SHP77 (cell line): ENCODE results near the gene LDAF1.
"Not testable (repeated sequence)": the region's sequence is repeated elsewhere in the genome, so short reads cannot be mapped to it uniquely, and the experiment has no call there.

Experiments used
- DNase-seq, 2 experiments: peaks; one replicate each; lab custom pipeline; 2025; lab: John Stamatoyannopoulos, UW

Gene LDAF1

DNA sequence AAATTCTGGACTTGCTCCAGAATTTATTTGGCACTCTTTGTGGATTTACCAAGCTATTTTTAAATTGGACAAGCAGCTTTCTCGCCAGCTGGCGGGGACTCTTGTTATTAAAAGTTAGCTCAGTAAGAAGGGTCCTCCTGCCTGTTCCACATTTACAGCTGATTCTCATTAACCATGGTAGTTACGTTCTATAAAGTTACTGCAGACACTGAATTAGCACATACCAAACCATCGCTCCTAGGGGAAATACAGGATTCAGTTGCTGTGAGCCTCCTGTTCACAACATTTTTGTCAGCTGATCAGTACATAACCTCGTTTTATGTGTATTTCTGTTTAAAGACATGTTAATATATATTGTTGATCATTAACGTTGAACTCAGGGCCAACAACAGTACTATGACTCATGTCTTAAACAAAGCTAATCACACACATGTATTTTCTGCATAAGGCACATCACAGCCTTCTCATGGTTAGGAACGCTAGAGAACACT is 4.2 kb downstream of the LDAF1 start:
- DNase-seq, result no peak

- no peak for DNase-seq
These were observed 5.1 kb downstream of the LDAF1 start for GRCh38 chr16:21163576-21163975.

DNA sequence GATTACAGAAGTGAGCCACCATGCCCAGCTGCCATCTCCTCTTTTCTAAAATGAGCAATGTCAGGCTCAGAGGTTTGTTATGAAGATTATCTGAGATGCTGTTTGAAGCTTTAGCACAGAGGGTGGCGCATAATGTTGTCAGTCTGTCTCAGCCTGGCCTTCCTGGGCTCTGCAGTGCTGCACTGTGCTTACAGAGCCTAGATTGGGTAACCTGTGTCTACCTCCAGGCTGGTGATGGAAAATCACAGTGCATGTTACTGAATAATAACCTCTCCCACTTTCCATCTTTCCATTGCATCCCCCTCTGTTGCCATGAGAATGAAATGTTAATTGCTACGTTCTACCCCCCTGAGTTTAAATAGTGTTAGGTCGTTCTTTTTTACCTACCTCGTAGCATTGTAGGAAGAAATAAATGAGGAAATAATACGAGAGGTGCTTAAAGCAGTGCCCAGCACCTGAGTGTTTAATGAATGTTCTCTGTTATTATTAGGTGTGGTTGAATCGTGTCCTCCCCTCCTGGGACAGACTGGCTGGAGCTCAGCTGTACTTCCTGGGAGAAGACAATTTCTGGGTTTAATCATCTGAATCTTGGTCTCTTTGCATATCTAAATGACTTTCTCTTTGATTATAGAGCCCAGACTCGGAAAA is 6.2 kb downstream of the LDAF1 start:
- DNase-seq, result no peak

- no peak for DNase-seq
These were observed 8.1 kb downstream of the LDAF1 start for GRCh38 chr16:21166561-21166961.

- no peak for DNase-seq
These were observed 8.9 kb downstream of the LDAF1 start for GRCh38 chr16:21167360-21167759.

DNA sequence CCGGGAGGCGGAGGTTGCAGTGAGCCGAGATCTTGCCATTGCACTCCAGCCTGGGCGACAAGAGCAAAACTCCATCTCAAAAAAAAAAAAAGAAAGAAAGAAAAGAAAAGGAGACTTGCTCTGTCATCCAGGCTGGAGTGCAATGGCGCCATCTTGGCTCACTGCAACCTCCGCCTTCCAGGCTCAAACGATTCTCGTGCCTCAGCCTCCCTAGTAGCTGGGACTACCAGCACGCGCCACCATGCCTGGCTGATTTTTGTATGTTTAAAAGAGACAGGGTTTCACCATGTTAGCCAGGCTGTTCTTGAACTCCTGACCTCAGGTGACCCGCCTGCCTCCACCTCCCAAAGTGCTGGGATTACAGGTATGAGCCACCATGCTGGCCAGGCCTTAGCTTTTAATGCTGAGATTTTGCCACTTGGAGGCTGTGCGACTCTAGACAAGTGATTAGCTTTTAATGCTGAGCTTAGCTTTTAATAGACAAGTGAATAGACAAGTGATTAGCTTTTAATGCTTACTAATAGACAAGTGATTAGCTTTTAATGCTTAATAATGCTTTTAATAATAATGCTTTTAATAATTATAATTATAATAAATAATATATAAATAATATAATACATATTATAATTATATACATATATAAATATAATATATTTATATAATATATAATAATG is 9.6 kb downstream of the LDAF1 start:
- no peak for DNase-seq

DNA sequence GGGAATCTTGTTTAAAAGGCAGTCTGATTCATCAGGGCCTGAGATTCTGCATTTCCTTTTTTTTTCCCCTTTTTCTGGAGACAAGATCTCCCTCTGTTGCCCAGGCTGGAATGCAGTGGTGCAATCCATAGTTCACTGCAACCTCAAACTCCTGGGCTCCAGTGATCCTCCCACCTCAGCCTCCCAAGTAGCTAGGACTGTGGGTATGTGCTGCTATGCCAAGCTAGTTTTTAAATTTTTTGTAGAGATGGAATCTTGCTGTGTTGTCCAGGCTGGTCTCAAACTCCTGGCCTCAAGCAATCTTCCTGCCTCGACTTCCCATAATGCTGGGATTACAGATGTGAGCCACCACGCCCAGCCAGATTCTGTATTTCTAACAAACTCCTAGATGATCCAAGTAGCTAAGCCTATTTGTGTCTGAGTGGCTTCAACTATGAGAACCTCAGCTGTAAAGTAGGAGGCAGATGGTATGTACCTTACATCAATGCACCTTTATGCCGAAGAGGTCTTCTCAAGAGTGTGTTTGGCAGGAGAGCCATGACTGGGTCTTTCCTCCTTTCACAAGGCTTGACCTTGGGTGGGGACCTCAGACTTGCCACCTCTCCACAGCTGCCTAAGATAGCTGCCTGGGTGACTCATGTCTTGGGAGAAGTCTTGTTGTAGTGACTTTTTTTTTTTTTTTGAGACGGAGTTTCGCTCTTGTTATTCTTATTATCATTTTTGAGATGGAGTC is 10.9 kb downstream of the LDAF1 start:
- no peak for DNase-seq

- not testable (repeated sequence) for DNase-seq
These were observed 11.6 kb downstream of the LDAF1 start for GRCh38 chr16:21170116-21170515.

DNA sequence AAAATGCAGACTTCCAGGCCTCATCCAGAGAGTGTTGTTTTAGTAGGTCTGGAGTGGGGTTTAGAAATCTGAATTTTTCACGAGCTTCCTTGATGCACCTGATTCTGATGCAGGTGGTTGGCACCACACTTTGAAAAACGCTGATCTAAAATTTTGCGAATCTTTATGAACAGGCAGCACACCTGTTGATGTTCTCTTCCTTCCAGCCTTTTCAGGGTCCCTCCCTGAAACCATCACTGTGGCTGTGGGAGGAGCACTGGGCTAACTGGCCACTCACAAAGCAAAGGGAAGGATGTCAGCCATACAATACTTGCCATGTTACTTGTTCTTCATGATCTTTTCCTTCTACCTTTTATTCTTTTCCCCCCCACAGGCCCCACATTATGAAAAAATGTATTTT is 14.2 kb downstream of the LDAF1 start:
- DNase-seq, result no peak

DNA sequence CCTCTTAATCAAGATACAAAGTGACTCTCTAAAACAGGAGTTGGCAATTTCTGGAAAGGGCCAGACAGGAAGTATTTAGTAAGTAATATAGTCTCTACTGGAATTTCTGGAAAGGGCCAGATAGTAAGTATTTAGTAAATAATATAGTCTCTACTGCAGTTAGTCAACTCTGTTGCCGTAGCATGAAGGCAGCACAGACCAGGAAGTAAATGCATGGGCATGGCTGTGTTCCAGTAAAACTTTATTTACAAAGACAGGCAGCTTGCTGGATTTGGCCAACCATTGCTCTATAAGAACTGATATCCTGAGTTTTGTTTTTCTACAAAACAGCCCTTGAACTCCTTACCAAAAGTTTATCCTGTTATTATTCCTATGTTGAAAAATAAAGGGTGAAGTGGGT is 16.9 kb downstream of the LDAF1 start:
- DNase-seq, result no peak

DNA sequence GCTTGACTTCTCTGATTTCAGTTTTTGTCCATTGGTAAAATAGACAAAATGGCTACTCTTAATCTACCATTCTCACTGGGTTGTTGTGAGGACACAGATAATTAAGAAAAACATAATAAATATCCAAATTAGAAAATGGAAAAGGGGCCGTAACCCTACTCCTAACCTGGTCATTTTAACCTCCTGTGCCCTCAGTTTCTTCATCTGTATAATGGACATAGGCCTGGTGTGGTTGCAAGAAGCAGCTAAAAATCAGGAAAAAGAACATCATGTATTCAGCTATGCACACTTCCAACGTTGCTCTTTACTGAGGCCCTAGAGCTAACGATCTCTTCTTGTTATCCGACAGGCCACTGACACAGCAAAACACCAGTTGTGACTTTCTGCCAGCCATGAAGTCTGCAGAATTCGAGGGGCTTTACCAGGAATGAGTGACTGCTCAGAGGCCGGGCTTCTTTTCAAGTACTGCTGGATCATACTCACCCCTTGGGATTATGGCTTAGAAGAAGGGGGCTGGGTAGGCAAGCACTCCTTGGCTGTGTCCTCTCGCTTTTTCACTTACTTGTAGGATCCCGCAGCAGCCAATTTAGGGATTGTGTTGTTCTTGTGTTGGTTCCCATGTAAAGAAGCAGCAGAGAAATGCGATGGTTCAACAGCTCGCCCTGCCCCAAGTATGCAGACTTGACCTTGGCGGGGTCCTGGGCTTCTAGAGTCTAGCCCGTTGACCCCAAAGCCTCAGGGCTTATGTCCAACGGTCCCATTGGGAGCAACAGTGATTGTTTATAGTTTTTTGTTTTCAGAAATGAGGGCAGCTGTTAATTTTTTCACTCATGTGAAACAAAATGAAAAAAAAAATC is 20.9 kb downstream of the LDAF1 start:
- DNase-seq, result no peak

GRCh38 chr16:21179983-21180365 is 21.5 kb downstream of the LDAF1 start:
- no peak for DNase-seq

DNA sequence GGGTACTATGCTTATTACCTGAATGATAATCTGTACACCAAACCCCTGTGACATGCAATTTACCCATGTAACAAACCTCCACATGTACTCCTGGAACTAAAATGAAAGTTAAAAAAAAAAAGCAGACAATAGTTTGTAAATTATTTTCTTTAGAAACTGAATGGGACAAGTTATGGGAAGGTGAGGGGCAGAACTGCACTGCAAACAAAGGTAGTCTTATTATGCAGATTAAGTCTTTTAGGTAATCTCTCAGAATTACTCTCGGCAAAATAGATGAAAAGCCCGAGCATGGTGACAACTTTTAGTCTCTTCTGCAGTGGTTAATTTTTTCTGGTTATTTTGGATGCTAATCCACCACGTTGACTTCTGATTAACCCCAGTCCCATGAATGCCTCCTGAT is 25.5 kb downstream of the LDAF1 start:
- no peak for DNase-seq

DNA sequence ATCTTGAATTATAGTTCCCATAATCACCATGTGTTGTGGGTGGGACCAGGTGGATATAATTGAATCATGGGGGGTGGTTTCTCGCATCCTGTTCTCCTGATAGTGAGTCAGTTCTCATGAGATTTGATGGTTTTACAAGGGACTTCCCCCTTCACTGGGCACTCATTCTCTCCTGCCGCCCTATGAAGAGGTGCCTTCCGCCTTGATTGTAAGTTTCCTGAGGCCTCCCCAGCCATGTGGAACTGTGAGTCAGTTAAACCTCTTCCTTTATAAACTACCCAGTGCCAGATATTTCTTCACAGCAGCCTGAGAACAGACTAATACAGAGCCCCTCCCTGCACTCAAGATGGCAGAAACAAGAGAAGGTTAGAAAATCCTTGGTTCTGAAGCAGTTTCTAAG is 26.4 kb downstream of the LDAF1 start:
- no peak for DNase-seq

DNA sequence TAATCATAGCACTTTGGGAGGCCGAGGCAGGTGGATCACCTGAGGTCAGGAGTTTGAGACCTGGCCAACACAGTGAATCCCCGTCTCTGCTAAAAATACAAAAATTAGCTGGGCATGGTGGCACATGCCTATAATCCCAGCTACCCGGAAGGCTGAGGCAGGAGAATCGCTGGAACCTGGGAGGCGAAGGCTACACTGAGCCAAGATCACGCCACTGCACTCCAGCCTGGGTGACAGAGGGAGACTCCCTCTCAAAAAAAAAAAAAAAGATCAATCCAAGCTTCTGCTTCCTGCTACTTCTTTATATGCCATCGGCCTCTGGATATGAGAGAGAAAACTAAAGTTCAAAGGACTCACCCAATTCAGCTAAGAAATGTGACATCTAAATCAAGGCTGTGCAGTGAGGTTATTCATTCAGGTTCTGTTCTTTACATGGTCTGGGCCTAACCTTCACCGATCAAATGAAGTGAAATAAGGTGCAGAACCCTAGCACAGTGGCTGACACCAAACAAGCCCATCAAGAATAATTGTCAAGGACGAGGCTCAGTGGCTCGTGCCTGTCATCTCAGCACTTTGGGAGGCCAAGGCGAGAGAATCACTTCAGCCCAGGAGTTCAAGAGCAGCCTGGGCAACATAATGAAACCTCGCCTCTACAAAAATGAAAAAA is 27.3 kb downstream of the LDAF1 start:
- no peak for DNase-seq

GRCh38 chr16:21186326-21186691 is 27.8 kb downstream of the LDAF1 start:
- no peak for DNase-seq

GRCh38 chr16:21189311-21189710 is 30.8 kb downstream of the LDAF1 start:
- no peak for DNase-seq

DNA sequence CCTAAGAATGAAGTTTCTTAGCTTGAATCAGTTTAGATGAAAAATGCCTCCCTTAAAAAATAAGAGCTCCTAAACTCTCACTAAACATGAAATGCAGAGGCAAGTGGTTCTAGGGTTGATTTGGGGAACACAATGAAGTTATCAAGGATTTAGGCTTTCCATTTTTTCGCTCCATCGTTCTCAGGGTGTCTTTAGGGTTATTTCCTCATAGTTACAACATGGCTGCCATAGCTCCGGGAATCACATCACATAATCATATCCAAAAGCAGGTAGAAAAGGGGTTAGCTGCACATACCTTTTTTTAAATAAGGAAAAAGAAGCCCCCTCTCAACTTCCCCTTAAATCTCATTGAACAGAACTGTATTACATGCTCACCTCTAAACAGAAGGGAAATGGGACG is 31.5 kb downstream of the LDAF1 start:
- no peak for DNase-seq

DNA sequence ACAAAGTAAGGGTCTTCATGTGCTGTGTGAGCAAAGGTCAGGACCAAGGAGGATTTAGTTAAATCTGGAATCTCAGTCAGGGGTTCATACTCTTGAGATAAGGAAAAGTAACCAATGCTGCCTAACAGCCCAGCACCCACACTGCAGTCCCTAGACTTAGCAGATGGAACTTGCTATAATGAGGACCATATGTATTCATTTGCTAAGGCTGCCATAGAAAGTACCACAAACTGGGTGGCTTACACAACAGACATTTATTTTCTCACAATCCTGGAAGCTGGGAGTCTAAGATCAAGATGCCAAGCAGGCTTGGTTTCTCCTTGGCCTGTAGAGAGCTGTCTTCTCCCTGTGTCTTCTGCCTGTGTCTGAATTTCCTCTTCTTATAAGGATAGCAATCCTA is 32.1 kb downstream of the LDAF1 start:
- no peak for DNase-seq

DNA sequence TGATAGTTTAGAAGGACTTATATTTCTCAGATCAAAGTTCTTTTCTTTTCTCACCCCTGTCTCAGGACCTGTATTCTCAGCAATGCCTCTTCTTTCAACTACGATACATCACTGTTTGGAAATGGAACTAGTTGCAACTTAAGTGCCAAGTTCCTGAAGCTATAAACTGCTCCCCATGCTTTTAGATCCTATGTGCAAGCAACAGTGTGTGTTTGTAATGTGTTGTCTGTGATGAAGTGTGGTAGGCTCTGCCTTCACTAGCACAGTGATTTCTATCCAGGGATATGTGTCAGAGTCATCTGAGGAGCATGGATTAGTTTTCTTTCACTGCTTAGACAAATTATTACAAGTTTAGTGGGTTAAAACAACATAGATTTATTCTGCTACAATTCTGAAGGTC is 34.5 kb downstream of the LDAF1 start:
- DNase-seq, result no peak

GRCh38 chr16:21194771-21195301 is 36.4 kb downstream of the LDAF1 start:
- DNase-seq, result no peak

DNA sequence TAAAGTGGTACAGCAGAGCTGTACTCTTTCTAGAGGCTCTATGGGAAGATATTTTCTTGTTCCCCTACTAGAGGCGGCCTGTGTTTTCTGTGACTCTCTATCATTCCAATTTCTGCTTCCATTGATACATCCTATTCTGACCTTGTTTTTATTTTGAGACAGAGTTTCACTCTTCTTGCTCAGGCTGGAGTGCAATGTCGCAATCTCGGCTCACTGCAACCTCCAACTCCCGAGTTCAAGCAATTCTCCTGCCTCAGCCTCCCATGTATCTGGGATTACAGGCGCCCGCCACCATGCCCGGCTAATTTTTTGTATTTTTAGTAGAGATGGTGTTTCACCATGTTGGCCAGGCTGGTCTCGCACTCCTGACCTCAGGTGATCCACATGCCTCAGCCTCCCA is 36.9 kb downstream of the LDAF1 start:
- DNase-seq, result not testable (repeated sequence)
